Suppressor macrophage treated with lipopolysaccharide for 4 hours (primary cell): ENCODE results near the gene C1QL3.
A peak's percentile ranks its signal among the peaks of the same experiment; 100 is the strongest.

Experiments used
- DNase-seq: peaks from one replicate; pipeline ENCODE4 v3.0.0-alpha.2; 2020

The C1QL3 gene

DNA sequence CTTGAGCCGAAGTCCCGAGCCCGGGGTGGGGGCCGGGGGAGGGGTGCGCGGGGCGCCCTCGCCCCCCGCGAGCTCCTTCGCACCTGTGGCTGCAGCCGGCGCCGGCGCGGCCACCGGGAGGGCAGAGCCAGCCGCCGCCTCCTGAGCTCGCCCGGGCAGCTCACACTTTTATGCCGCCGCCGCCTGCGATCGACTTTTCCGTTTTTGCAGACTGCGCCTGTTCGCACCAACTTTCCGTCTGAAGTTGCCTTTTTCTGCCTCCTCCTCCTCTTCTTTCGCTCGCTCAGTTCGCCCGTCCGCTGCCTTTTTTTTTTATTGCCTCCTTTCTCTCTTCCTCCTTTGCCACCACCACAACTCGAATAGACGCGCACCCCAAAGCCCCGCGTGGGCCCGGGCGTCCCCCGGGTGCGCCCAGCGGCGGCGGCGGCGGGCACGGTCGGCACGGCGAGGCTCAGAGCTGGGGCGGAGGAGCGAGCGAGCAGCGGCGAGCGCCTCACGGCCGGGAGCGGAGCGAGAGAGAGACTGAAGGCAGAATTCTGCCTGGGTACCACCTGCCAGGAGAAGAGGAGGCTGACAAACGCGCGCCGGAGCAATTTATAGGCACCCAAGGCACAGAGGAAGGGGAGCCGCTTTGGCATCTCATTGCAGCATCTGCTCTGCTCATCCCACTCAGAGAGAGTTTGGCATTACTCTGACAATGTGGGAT is at the start of gene C1QL3:
C1QL3 (minus strand) TSS at position 569 of the 706 bp plus-strand sequence. CDS start 814 bp downstream, outside the sequence.
- DNase-seq: peak; percentile 3

DNA sequence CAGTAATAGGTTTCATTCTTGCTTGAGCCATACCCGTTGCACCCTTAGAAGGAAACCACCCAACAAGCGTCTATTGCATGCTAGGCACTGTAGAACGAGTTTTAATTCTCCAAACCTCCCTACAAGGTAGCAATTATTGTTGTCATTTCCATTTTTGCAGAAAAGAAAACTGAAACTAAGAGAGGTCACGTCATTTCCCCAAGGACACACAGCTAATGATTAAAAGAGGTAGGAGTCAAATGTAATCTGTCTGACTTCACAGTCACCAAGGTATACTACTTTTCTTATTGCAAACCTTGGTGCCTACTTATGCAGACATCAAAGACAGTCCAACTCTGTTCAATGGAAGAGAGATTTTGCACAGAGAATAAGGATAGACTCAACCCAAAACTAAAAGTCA is 49.1 kb upstream of the C1QL3 start:
- no peak for DNase-seq

DNA sequence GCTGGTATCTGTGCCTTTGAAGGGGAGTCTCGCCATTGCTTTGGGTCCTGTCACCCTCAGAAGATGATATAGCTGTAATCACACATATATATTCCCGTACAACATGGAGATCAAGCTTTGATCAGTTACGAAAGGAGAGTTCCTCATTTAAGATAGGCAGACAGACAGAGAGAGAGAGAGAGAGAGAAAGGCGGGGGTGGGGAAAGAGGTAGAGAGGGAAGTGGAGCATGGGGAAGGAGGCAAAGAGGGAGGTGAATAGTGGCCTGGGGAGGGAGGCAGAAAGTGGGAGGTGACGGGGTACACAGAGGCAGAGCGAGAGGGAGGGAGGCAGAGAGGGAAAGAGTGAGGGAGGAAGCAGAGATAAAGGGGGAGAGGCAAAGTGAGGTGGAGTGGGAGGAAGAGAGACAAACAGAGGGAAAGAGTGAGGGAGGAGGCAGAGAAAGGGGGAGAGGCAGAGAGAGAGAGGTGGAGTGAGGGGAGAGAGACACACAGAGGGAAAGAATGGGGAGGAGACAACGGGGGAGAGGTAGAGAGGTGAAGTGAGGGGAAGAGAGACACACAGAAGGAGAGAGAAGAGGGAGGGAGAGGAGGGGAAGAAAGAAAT is 44.6 kb upstream of the C1QL3 start:
- no peak for DNase-seq

DNA sequence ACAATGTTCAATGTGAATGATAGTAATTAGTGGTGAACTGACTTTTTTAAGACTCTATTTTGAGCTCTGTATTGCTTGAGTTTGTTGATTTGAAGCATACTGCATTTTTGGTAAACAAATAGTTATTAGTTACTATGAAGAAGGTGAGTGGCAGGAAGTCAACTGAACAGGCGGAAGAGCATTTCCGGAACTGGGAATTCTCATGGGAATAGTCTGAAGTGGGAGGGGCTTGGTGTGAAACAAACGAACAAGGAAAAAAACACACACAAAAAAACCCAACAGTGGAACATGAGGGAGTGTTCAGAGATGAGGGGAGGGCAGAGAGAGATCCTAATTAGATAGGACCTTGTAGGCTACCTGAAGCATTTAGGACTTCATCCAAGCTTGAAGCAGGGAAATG is 43.9 kb upstream of the C1QL3 start:
- no peak for DNase-seq

DNA sequence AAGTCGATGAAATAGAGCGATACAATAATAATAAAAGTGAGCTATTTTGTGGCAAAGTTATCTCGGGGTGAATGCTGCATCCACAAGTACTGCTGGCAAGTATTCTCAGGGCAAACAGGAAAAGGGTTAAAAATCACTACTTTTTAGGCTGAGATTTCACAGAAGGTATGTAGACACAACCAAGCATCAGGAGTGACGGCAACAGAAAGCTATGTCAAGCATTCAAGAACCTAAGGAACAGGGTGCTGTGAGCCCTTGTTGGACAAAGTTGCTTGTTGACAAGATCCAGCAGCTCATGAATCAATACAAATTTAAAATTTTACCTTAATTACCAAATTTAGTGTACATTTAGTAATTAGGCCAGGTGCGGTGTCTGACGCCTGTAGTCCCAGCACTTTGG is 41.2 kb upstream of the C1QL3 start:
- no peak for DNase-seq

DNA sequence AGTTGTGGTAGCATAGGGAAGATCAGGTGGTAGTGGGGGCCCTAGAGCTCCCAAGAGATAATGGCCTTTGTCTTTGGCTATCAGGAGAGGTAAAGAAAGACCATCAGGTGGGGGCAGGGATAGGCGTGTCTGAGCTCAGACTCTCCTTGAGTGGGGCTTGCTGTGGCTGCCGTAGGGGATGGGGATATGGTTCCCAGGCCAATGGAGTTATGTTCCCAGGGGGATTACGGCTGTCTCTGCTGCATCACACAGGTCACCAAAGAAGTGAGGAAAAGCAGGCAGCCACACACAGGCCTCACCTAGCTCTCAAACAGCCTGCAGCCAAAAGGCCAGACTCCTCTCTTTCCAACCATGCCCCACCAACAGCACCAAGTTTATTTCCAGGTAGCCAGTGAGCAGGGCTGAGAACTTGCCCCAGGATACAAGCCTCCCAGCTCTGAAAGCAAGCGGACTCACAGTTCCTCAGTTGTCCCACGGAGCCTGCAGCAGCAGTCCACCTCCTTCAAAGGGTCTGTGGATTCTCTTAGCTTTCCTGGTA is 37.6 kb upstream of the C1QL3 start:
- no peak for DNase-seq

DNA sequence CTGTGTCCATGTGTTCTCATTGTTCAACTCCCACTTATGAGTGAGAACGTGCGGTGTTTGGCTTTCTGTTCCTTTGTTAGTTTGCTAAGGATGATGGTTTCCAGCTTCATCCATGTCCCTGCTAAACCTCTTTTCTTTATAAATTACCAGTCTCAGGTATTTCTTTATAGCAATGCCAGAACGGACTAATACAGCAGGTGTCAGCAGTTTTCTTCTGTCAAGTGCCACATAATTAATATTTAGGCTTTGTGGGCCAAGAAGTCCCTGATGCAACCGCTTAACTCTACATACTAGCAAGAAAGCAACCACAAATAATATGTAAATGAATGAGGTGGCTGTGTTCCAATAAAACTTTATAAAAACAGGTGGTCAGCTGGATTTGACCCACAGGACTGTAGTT is 26.3 kb upstream of the C1QL3 start:
- DNase-seq: no peak

DNA sequence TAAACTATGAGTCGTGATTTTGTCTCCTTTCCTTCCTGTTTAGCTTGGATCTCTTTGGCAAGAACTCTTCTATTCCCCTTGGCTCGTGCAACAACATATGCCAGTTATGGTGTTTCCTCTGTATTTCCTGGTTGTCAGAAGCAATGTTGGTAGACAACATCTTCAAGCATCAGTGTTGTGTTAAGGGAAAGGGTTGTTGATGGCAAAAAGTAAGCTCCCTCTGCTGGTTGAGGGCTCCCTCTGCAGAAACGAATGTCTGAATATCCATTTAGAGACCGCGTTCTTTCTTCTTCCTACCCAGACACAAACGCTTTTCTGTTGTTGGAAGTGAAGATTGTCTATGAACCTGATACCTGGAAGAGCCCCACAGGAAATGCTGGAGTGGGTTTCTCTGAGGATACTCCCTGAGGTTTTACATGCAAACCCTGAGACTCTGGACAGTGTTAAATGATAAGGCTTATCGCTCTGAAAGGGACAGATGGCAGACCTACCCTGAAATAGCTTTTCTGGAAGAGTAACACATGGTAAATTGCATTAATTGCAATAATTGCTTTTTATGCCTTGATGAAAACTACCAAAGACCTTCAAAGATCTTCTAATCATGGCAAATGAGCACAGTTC is 23.5 kb upstream of the C1QL3 start:
- DNase-seq: peak; percentile 42

DNA sequence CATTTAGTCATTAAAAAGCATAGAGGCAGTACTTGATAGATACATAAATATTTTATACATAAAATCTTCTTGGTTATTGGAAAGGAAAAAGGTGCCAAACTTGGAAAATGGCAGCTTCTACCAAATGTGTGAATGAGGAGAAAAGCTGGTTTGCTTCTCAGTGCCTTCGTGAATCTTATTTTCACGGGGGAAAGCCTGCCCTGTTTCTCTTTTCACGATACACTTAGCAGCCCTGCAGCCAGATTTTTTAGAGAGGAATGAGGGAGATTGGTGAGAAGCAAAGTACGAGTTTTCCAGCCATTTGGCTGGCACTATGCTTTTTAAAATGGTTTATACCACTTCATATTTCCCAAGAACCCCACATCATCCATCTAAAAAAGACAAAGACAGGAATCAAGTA is 22.9 kb upstream of the C1QL3 start:
- no peak for DNase-seq

DNA sequence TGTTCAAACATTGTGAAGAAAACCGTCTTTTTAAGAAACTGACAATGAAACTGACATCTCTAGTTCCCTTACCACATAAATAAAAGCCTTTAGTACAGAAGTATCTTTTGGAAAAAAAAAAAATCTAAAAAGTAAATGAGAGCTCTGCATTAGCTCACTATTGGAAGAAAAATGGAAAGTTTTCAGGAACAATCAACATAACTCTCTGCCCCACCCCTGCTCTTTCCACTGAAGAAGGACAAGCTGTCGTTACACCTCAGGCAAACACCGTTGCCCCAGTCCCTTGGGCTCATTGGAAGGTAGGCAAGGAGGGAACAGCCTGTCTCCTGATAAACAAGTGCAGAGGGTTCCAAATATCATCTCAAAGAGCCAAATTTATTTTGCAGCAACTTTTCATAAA is 22.4 kb upstream of the C1QL3 start:
- DNase-seq: no peak

DNA sequence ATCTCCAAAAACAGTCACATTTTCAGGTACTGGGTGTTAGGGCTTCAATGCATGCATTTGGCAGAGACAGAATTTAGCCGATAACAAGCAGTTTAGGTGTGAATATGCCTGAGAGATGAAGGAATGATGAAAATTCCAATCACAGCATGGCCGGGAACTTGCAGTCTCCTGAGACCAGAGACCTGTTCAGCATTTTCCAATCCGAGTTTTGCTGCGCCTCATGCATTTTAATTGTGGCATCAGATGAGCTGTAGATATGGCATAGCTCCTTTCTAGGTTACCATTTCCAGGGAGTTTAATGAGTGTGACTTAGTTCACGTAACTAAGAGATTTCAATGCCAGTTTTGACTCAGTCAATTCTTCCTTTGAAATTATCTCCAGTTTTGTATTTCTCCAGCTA is 14.5 kb upstream of the C1QL3 start:
- no peak for DNase-seq

DNA sequence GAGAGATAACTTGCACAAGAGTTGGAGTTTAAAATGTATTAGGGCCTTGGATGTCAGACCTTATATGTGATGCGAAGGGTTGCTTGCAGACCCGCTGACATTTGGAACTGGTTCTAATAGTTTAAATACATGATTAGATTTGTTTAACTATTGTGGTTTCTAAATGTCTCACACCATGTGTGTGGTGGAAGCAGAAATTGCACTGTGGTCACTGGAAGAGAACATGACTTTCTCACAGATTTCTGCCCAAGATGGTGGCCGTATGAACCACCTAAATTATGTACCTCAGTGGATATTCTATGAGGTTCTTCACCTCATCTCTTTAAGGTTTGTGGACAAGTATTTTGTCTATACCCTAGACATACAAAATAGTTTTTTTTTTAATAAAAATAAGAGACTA is 8.2 kb upstream of the C1QL3 start:
- DNase-seq: no peak

DNA sequence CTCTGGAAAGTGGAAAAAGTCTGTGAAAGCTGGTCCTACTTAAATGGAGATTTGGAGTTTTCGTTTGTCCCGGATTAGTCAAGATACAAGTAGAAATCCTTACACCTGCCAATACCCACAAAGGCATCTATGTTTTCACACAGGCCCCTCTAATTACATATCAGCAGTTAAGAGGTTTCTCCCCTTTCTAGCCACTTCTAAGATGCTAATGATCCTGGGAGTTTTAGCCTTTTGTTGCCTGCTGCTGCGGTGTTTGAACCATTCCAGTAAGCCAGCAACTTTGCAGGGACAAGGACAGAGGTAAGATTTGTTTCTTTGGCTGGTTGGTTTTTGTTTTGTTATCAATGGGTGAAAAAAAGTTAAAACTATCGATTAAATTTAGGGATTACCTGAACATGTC is 5.8 kb upstream of the C1QL3 start:
- DNase-seq: no peak

DNA sequence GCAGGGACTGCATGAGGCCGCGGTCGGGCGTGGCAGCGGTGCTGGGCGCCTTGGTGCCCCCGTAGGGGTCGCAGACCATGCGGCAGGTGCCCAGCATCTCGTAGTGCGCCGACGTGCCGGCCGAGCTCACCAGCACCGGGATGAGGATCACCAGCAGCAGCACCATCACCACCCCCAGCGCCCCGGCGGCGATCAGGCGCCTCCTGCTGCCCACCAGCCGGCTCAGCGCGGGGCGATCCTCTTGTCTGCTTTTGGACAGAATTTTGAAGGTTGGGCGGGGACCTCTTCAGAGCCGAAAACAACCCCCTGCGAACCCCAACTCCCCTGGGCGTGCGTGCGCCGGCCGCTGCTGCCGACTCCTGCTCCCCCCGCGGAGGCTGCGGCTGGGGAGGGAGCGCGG is 779 bp downstream of the C1QL3 start:
- peak; percentile 9 for DNase-seq

DNA sequence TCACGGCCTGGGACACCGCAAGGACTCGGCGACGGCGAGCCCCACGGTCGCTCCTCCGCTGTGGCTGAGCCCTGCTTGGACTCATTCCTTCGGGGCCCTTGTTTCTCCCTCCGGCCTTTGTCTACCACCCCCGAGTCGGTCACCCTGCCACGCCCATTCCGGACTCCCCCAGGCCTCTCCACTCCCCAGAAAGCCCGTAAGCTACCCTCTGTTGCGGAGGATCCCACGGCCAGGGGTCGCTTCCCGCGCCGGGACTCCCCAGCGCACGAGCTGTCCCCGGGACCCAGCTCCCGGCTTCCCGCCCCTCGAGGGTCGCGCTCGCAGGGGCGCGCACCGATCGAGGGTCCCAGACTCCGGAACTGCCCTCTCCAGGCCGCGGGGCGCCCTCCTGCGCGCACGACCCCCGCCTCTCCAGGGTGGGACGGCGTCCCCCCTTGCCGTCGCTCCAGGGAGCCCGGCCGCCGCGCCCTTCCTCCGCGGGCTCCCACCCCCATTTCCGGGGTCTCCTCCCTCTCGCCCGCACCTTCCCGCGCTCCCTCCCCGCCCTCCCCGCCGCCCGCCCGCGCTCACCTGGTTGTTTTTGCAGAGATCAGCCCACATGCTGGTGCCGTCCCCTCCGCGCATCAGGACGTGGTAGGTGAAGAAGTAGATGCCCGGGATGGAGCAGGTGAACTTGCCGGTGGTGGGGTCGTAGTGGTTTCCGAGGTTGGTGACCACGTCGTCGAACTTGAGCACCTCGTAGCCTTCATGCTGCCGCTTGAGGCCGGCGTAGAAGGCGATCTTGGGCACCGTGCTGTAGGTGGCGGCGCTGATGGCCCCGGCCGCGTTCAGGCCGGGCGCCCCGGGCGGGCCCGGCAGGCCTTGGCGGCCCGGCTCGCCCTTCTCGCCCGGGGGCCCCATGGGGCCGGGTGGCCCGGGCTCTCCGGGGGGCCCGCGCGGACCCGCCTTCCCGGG is 1.5 kb downstream of the C1QL3 start:
- DNase-seq: no peak

DNA sequence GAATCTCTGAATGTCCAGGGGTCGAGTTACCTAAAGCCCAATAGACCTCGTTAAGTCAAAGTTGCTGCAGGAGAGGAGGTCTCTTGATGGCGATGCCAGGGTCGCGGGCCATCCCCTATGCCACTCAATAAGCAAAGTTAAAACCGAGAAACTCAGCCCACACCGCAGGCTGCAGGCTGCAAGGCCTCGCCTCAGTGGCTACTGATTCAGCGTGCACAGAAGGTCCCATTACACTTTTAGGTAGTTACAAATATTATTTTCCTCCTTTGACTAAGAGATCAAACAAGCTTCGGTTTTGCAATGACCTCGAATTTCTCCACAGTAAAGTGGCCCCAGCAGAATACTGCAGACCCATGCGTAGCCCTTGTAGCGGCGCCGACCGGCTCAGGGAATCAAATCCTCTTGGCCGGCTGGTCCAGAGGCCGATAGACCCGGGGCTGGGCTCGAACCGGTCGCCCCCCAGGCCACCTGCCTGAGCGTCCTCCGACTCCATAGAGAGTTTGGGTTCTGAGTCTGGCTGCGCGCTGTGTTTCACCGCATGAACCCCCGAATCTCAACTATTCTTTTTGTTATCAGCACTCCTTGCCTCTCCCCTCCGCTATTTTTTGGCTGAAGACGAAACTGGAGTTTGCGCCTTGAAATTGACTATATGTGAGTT is 2.3 kb downstream of the C1QL3 start:
- no peak for DNase-seq

DNA sequence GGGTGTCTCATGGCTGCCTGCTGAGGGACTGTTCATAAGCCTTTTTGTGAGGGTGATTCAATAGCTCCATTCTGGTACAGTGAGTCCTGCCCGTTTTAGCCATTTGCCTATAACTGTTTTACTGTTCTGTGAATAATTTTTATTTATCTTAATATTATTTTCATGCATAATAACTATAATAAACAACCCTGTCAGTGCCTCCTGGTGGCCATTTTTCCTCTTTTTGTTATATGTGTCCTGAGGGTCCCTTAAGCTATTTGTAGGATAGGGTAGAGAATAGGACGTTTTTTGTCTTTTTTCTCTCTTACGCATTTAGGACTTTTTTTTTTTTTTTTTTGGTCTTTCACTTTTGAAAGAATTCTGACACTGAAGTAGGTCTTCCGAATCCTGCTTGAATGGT is 2.9 kb downstream of the C1QL3 start:
- no peak for DNase-seq

DNA sequence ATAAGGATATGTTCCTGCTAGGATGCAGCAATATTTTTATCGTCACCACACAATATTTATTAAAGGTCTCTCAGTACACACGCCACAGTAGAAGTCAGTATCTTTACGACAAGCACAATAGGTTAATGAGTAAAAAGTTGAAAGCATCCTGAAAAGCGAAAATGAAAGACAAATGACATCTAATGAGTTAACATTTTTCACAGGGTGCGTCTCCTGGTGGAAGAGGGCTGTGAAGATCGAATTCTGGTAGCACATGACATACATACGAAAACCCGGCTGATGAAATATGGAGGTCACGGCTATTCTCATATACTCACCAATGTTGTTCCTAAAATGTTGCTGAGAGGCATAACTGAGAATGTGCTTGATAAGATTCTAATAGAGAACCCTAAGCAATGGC is 10.8 kb downstream of the C1QL3 start:
- no peak for DNase-seq

DNA sequence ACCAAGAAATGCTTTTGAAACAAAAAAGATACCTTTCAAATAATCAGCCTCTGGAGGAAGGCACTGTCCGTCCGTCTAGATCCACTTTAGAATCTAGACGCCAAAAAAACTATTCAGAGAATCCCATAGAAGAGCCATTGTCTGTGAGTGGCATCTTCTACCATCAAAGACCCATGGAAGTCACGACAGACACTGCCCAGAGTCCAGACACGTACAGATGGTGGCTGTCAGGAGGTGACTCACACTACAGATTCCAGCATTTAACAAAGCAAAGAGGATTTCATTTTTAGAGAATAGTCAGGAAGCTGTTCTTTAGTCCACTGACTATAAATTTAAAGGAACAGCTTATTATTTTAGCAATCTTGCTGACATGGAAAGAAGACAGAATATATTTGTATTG is 11.7 kb downstream of the C1QL3 start:
- DNase-seq: no peak

DNA sequence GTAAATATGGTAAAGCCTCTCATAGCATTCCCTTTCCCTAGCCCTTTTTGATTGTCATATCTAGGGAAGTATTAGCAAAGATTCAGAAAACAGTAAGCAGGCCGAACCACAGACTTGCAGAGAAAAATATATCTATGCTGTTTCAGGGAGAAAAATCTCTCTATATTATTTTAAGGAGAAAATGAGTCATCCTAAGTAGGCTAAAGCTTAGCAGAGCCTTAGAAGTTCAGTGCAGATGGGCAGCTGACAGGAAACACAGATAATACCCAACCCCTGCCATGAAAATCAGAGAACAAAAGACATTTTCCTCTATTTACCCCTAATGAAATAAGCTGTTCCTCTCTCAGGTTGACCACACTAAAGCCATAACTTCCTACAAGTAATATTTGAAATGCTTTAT is 16.5 kb downstream of the C1QL3 start:
- DNase-seq: no peak

DNA sequence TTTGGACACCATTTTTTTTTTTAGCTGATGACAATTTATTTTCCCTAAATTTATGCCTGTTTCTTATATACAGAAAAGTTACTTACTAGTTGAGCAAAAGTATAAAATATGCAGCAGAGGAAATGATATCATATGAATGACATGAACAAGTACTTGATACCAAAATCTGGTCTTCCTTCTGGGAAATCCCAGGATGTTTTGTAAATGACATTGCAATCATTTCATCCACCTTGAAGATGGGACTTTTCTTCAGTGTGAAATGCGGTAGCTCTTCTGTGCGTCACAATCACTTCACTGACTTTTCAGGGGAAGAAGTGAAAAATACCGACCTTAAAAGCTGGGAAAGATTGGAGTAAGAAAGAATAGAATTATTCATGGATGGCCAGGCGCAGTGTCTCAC is 23.8 kb downstream of the C1QL3 start:
- DNase-seq: no peak

DNA sequence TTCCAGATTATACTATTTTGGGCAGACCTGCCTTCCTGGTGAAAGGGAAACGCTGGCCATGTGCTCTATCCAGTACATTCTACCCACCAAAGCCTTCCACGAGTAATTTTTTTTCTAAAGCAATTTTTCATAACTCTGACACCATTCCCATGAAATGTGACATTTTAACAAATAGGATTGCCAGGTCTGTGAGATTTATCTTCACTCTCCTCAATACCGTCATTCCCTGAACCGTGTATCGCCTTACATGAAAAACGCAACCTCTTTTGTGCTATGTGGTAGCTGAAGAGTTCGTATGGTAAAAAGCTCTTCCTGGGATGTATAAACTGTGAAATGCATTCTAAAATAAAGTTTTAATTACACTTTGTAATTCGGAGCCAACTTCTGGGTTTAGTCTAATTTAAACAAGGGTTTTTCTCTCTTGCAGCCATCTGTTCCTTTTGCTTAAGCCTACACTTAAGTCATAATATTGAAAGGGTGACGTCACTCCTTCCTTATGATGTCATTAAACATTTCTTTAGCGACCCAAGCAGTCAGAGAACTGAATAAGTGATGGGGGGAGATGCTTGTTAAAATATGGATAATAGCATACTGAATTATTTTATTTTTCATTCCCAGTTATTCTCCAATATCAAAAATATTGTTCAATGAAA is 27.7 kb downstream of the C1QL3 start:
- DNase-seq: no peak
